Measurements from ENCODE around the gene SPP1.

The SPP1 gene

DNA sequence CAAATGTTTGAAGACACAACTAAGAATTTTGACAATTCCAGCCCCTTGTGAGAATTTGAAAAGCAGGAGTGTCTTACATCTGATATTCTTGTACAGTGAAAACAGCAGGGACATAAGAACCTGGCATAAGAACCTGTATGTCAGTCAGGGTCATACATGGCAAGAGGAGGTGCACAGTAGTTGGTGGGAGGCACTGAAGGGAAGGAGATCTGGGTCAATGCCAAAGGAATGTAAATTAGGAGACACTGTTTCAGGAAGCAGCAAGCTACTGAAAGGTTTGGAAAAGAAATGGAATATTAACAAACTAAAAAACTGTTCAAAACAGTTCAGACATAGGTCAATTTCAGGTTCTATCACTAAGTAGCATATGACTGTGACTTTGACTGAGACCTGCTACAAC is 25.0 kb upstream of the SPP1 start:
- no peak for TF ChIP-seq NFIC (IDR thresholded peaks at IDR 0.05)
- TF ChIP-seq, protein P1, sequence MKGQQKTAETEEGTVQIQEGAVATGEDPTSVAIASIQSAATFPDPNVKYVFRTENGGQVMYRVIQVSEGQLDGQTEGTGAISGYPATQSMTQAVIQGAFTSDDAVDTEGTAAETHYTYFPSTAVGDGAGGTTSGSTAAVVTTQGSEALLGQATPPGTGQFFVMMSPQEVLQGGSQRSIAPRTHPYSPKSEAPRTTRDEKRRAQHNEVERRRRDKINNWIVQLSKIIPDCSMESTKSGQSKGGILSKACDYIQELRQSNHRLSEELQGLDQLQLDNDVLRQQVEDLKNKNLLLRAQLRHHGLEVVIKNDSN (IDR thresholded peaks at IDR 0.05) = no peak
- no peak for TF ChIP-seq RAD21 (IDR thresholded peaks at IDR 0.05; ENCODE audit: low read depth)
- TF ChIP-seq MAX (IDR thresholded peaks at IDR 0.05) = no peak
- no peak for TF ChIP-seq CEBPB (IDR thresholded peaks at IDR 0.05)
- no peak for TF ChIP-seq CREB1 (IDR thresholded peaks at IDR 0.05; ENCODE audit: low read depth)
- TF ChIP-seq TAF1 (IDR thresholded peaks at IDR 0.05; ENCODE audit: low read depth) = no peak
- TF ChIP-seq YY1 (IDR thresholded peaks at IDR 0.05; ENCODE audit: low read depth) = no peak
- TF ChIP-seq FOXM1 (IDR thresholded peaks at IDR 0.05; ENCODE audit: borderline replicate concordance, low read depth) = no peak
- no peak for TF ChIP-seq EGR1 (IDR thresholded peaks at IDR 0.05)

DNA sequence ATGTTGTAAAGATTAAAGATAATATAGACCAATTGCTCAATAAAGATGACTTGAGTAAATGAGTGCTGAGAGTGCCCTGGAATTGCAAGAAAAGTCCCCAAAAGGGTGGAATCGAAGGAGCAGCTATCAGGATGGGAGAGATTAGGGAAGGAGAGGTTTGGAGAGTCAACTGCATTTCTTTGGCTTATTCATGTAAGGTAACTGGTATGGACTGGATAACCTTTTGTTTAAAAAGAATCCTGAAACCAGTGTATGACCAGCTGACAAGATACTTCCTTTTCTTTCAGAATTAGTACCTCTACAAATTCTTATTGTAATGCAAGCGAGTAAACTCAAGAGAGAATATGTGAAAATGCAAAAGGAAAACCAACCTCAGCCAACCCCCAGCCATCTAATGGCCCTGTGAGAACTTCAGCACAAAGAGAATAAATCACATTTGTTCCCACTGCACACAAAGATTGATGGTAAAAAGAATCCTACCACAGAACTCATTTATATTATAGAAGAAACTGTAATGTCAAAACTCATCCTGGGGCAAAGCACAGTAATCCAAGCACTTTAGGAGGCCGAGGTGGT is 24.5 kb upstream of the SPP1 start:
- TF ChIP-seq TAF1 (IDR thresholded peaks at IDR 0.05; ENCODE audit: low read depth) = no peak

- TF ChIP-seq EP300 (IDR thresholded peaks at IDR 0.05; ENCODE audit: borderline replicate concordance) (no peak), TEAD4 (IDR thresholded peaks at IDR 0.05) (no peak), REST (IDR thresholded peaks at IDR 0.05; ENCODE audit: low read depth) (no peak), NFIC (IDR thresholded peaks at IDR 0.05) (no peak), MAX (IDR thresholded peaks at IDR 0.05) (no peak), TCF12 (IDR thresholded peaks at IDR 0.05; ENCODE audit: low read depth) (no peak), ZBTB7A (IDR thresholded peaks at IDR 0.05; ENCODE audit: low read depth) (no peak), TAF1 (IDR thresholded peaks at IDR 0.05; ENCODE audit: low read depth) (no peak), YY1 (IDR thresholded peaks at IDR 0.05; ENCODE audit: low read depth) (no peak), CEBPB (IDR thresholded peaks at IDR 0.05) (no peak), FOXM1 (IDR thresholded peaks at IDR 0.05; ENCODE audit: borderline replicate concordance, low read depth) (no peak), EGR1 (IDR thresholded peaks at IDR 0.05) (no peak), CREB1 (IDR thresholded peaks at IDR 0.05; ENCODE audit: low read depth) (no peak), RAD21 (IDR thresholded peaks at IDR 0.05; ENCODE audit: low read depth) (no peak)
- TF ChIP-seq, protein P1 (IDR thresholded peaks at IDR 0.05) = no peak
Measured at GRCh38 chr4:87953826-87954225, 21.7 kb upstream of the SPP1 start.

DNA sequence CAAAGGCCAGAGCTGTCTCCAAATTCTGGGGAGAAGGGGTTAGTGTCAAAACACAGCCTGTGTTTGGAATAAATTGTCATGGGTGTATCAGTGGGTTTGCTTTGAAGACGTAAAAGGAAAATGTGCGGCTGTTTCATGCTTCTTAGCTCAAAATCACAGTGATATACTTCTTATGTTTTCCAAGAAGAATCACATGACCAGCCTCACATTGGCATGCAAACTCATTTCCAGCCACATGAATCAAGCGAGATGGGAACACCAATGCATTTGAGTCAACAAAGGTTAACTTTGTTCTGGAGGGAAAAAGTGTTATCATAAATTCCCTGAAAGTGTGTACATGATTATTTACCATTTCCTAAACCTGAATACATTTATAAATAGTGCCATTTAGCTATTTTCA is 19.0 kb upstream of the SPP1 start:
- TF ChIP-seq RAD21 (IDR thresholded peaks at IDR 0.05; ENCODE audit: low read depth) (no peak), YY1 (IDR thresholded peaks at IDR 0.05; ENCODE audit: low read depth) (no peak), MAX (IDR thresholded peaks at IDR 0.05) (no peak), CREB1 (IDR thresholded peaks at IDR 0.05; ENCODE audit: low read depth) (no peak), TAF1 (IDR thresholded peaks at IDR 0.05; ENCODE audit: low read depth) (no peak), TEAD4 (IDR thresholded peaks at IDR 0.05) (no peak), CEBPB (IDR thresholded peaks at IDR 0.05) (no peak), ZBTB7A (IDR thresholded peaks at IDR 0.05; ENCODE audit: low read depth) (no peak), FOXM1 (IDR thresholded peaks at IDR 0.05; ENCODE audit: borderline replicate concordance, low read depth) (no peak), EP300 (IDR thresholded peaks at IDR 0.05; ENCODE audit: borderline replicate concordance) (no peak), TCF12 (IDR thresholded peaks at IDR 0.05; ENCODE audit: low read depth) (no peak), EGR1 (IDR thresholded peaks at IDR 0.05) (no peak), REST (IDR thresholded peaks at IDR 0.05; ENCODE audit: low read depth) (no peak), NFIC (IDR thresholded peaks at IDR 0.05) (no peak)
- TF ChIP-seq, protein P1 (IDR thresholded peaks at IDR 0.05) = no peak

- TF ChIP-seq, protein P1 (IDR thresholded peaks at IDR 0.05) = no peak
- TF ChIP-seq RAD21 (IDR thresholded peaks at IDR 0.05; ENCODE audit: low read depth) (no peak), NFIC (IDR thresholded peaks at IDR 0.05) (no peak), TAF1 (IDR thresholded peaks at IDR 0.05; ENCODE audit: low read depth) (no peak), EGR1 (IDR thresholded peaks at IDR 0.05) (no peak), EP300 (IDR thresholded peaks at IDR 0.05; ENCODE audit: borderline replicate concordance) (no peak), YY1 (IDR thresholded peaks at IDR 0.05; ENCODE audit: low read depth) (no peak), ZBTB7A (IDR thresholded peaks at IDR 0.05; ENCODE audit: low read depth) (no peak), CREB1 (IDR thresholded peaks at IDR 0.05; ENCODE audit: low read depth) (no peak), MAX (IDR thresholded peaks at IDR 0.05) (no peak), FOXM1 (IDR thresholded peaks at IDR 0.05; ENCODE audit: borderline replicate concordance, low read depth) (no peak), TCF12 (IDR thresholded peaks at IDR 0.05; ENCODE audit: low read depth) (no peak), REST (IDR thresholded peaks at IDR 0.05; ENCODE audit: low read depth) (no peak), CEBPB (IDR thresholded peaks at IDR 0.05) (no peak)
Measured at GRCh38 chr4:87957061-87957460, 18.5 kb upstream of the SPP1 start.
